Activated naive CD4-positive, alpha-beta T cell treated with anti-CD3 and anti-CD28 coated beads, Interleukin-2, amount 10 ng/mL, durations not matched to agents 5 hours and 36 hours (primary cell): ENCODE measurements around the gene ESF1. TPM values are rescaled to one million over a fixed set of nuclear protein-coding genes. Genes with fewer than 3 reads are reported as not detected.

Experiments used
- total RNA-seq, 2 experiments: library from RNA; stranded (reverse); gene quantifications; one replicate each; pipeline ENCODE4 v1.2.3, GENCODE V29; 2021

The ESF1 gene
- 10 to 100 TPM; 10.9 to 12.2 TPM for total RNA-seq

GRCh38 chr20:13784893-13785715, at the start of gene ESF1, which contains the start of gene NDUFAF5:
TSS of gene ESF1 (minus strand) at chr20:13784919. CDS start at chr20:13783140, 1,779 bp downstream.
TSS of gene NDUFAF5 (plus strand) at chr20:13785028. CDS start at chr20:13785069, 41 bp downstream.

Other genes with a start within 250 kb of the ESF1 start
- gene TASP1, start 146.0 kb downstream of the ESF1 start, total RNA-seq, result 10 to 100 TPM in 1 of 2 experiments, 1 to 10 TPM in 1; 9.8 to 11.1 TPM
- 10 to 100 TPM; 23.5 to 23.8 TPM for gene NDUFAF5, start 109 bp upstream of the ESF1 start, total RNA-seq
- not detected for gene SEL1L2, start 205.7 kb upstream of the ESF1 start, total RNA-seq
- gene MACROD2, start 210.6 kb upstream of the ESF1 start, total RNA-seq, result not detected